HepG2 (cell line): ENCODE results near the gene PDE6H.

Source experiments
- EED ChIP-seq: sonication (generic); formaldehyde crosslinking; IDR thresholded peaks from 2 replicates; pipeline ENCODE4 v1.5.0; 2020; ENCODE audit warnings: mild to moderate bottlenecking, missing genetic modification reagents
- ESRRA ChIP-seq: sonication (generic); formaldehyde crosslinking; IDR thresholded peaks from 2 replicates; pipeline ENCODE4 v1.5.1; 2020; ENCODE audit warnings: mild to moderate bottlenecking, low read depth, missing genetic modification reagents
- ETV5 ChIP-seq: IDR thresholded peaks from 2 replicates; pipeline ENCODE4 v1.6.1; 2018; ENCODE audit warnings: missing biosample characterization, missing genetic modification reagents, inconsistent platforms, borderline replicate concordance
- GMEB1 ChIP-seq: sonication (generic); formaldehyde crosslinking; IDR thresholded peaks from 2 replicates; pipeline ENCODE4 v1.5.1; 2020; ENCODE audit warnings: missing genetic modification reagents, mild to moderate bottlenecking, borderline replicate concordance
- JUNB ChIP-seq: sonication (generic); formaldehyde crosslinking; IDR thresholded peaks from 2 replicates; pipeline ENCODE4 v1.8.0; 2022; ENCODE audit warnings: missing genetic modification reagents, mild to moderate bottlenecking, borderline replicate concordance
- NFYB ChIP-seq: sonication (generic); formaldehyde crosslinking; IDR thresholded peaks from 2 replicates; pipeline ENCODE4 v1.4.0; 2020; ENCODE audit warnings: missing genetic modification reagents
- RFX5 ChIP-seq: IDR thresholded peaks from 2 replicates; pipeline ENCODE4 v1.6.1; 2011; ENCODE audit warnings: low read depth, low read length, improper control_type of control experiment
- SIN3A ChIP-seq: IDR thresholded peaks from 2 replicates; pipeline ENCODE4 v1.6.1; 2011; ENCODE audit warnings: low read depth, mild to moderate bottlenecking, control low read depth, low read length, borderline replicate concordance
- ZNF441 ChIP-seq: sonication (generic); formaldehyde crosslinking; IDR thresholded peaks from 2 replicates; pipeline ENCODE4 v1.7.0; 2021; ENCODE audit warnings: missing genetic modification reagents, borderline replicate concordance
- ZNF737 ChIP-seq: sonication (generic); formaldehyde crosslinking; IDR thresholded peaks from 2 replicates; pipeline ENCODE4 v1.5.0; 2020; ENCODE audit warnings: missing genetic modification reagents, mild to moderate bottlenecking, borderline replicate concordance
- TF ChIP-seq, protein P1 (sequence below): sonication (generic); formaldehyde crosslinking; conservative IDR thresholded peaks from 2 replicates; pipeline ENCODE4 v1.4.0; 2020; ENCODE audit warnings: missing genetic modification reagents
- TF ChIP-seq, protein P2 (sequence below): sonication (generic); formaldehyde crosslinking; IDR thresholded peaks from 2 replicates; pipeline ENCODE4 v1.5.0; 2020; ENCODE audit warnings: mild to moderate bottlenecking, missing genetic modification reagents, moderate library complexity

GRCh38 chr12:14976658-14977057 lies 3.8 kb downstream of the PDE6H start:
- TF ChIP-seq ETV5 (CRISPR knock-in tag) (no peak), RFX5 (no peak), SIN3A (no peak), ZNF737 (no peak), JUNB (CRISPR knock-in tag) (no peak), GMEB1 (CRISPR knock-in tag) (no peak), ESRRA (CRISPR knock-in tag) (no peak), NFYB (CRISPR knock-in tag) (no peak), EED (CRISPR knock-in tag) (no peak), ZNF441 (CRISPR knock-in tag) (no peak)
- TF ChIP-seq, protein P1, sequence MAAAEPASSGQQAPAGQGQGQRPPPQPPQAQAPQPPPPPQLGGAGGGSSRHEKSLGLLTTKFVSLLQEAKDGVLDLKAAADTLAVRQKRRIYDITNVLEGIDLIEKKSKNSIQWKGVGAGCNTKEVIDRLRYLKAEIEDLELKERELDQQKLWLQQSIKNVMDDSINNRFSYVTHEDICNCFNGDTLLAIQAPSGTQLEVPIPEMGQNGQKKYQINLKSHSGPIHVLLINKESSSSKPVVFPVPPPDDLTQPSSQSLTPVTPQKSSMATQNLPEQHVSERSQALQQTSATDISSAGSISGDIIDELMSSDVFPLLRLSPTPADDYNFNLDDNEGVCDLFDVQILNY: no peak
- TF ChIP-seq, protein P2, sequence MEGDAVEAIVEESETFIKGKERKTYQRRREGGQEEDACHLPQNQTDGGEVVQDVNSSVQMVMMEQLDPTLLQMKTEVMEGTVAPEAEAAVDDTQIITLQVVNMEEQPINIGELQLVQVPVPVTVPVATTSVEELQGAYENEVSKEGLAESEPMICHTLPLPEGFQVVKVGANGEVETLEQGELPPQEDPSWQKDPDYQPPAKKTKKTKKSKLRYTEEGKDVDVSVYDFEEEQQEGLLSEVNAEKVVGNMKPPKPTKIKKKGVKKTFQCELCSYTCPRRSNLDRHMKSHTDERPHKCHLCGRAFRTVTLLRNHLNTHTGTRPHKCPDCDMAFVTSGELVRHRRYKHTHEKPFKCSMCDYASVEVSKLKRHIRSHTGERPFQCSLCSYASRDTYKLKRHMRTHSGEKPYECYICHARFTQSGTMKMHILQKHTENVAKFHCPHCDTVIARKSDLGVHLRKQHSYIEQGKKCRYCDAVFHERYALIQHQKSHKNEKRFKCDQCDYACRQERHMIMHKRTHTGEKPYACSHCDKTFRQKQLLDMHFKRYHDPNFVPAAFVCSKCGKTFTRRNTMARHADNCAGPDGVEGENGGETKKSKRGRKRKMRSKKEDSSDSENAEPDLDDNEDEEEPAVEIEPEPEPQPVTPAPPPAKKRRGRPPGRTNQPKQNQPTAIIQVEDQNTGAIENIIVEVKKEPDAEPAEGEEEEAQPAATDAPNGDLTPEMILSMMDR (CRISPR knock-in tag): no peak
